ENCODE measurements around the gene UNKL. TPM values are rescaled to one million over a fixed set of nuclear protein-coding genes. Genes with fewer than 3 reads are reported as not detected.

UNKL gene
- total RNA-seq, 1 donor from 2014 or later: 14.1 TPM

- DNase-seq (ENCODE audit: low spot score) (no peak), ATAC-seq (no peak)
Measured at GRCh38 chr16:1314399-1315068, 100.0 kb downstream of the UNKL start.

DNA sequence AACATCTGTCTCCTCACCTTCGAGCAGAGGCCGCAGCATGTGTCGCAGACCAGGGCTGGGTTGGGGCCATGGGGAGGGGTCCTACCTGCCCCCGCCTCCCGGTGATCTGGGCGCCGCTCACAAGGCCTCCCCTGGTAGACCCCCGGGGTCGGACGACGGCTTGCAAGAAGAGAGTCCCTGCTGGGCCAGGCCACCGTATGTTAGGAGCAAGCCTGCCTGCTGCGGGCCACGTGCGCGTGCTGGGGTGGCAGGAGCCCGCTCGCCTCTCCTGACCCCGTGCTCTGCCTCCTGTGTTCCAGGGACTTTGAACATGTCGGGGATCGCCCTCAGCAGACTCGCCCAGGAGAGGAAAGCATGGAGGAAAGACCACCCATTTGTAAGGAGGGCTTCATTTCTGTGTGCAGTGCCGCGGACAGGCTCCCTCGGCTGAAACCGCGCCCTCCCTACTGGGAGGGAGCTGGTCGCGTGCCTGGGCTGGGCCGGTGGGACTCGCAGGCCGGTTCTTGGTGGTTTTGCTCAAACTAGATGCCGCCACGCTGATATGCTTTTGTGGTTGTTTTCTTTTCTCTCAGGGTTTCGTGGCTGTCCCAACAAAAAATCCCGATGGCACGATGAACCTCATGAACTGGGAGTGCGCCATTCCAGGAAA lies 100.7 kb downstream of the UNKL start:
- no peak for ATAC-seq
- DNase-seq (ENCODE audit: low spot score): no peak

Other genes with a start within 250 kb of the UNKL start
- gene TPSG1, start 189.4 kb downstream of the UNKL start, total RNA-seq: 0.15 TPM
- 1.6 TPM for gene TPSB2, start 184.5 kb downstream of the UNKL start, total RNA-seq
- gene TPSAB1, start 174.0 kb downstream of the UNKL start, total RNA-seq: 1.6 TPM
- not detected for gene TPSD1, start 158.6 kb downstream of the UNKL start, total RNA-seq
- 28.0 TPM for gene UBE2I, start 105.1 kb downstream of the UNKL start, total RNA-seq
- gene BAIAP3, start 81.1 kb downstream of the UNKL start, total RNA-seq: 8.1 TPM
- gene TSR3, start 62.8 kb downstream of the UNKL start, total RNA-seq: 32.5 TPM
- gene GNPTG, start 62.8 kb downstream of the UNKL start, total RNA-seq: 58.3 TPM
- gene UQCC4, start 6.0 kb upstream of the UNKL start, total RNA-seq: 6.1 TPM
- not detected for gene PERCC1, start 16.4 kb upstream of the UNKL start, total RNA-seq
- gene CCDC154, start 29.9 kb upstream of the UNKL start, total RNA-seq: 1.4 TPM
- gene CLCN7, start 60.3 kb upstream of the UNKL start, total RNA-seq: 51.9 TPM
- gene PTX4, start 74.2 kb upstream of the UNKL start, total RNA-seq: not detected
- gene TELO2, start 78.7 kb upstream of the UNKL start, total RNA-seq: 36.4 TPM
- gene TMEM204, start 119.0 kb upstream of the UNKL start, total RNA-seq: 7.2 TPM
- 5.8 TPM for gene IFT140, start 197.4 kb upstream of the UNKL start, total RNA-seq
- gene CRAMP1, start 197.7 kb upstream of the UNKL start, total RNA-seq: 6.9 TPM

All from left lobe of liver (tissue), 2 donors.